HG03064 (cell line): ENCODE measurements around the gene SPRR5.

ENCODE experiments used
- ATAC-seq: cut with Tn5 transposase; IDR thresholded peaks from one replicate; pipeline ENCODE4 v1.9.1; 2021; ENCODE audit warnings: low read depth; ENCODE audit not compliant: unreplicated experiment

SPRR5 gene

GRCh38 chr1:152981146-152981871 is 34.3 kb downstream of the SPRR5 start:
- ATAC-seq, result no peak

- ATAC-seq, result no peak
Observed at GRCh38 chr1:152982076-152982475, 35.1 kb downstream of the SPRR5 start.

- no peak for ATAC-seq
Observed at GRCh38 chr1:152983234-152983633, 36.2 kb downstream of the SPRR5 start.

- ATAC-seq, result no peak
Observed at GRCh38 chr1:152983743-152984142, 36.7 kb downstream of the SPRR5 start, which contains the start of gene SPRR1A. SPRR1A (plus strand) TSS chr1:152984081; CDS start chr1:152985231, 1,150 bp downstream.

- ATAC-seq, result no peak
Observed at GRCh38 chr1:152986578-152986977, 39.6 kb downstream of the SPRR5 start.

- ATAC-seq, result no peak
Observed at GRCh38 chr1:152993186-152993585, 46.2 kb downstream of the SPRR5 start.

- ATAC-seq, result no peak
Observed at GRCh38 chr1:152995842-152996241, 48.8 kb downstream of the SPRR5 start.

GRCh38 chr1:152996633-152997400 is 49.8 kb downstream of the SPRR5 start:
- ATAC-seq, result no peak

- ATAC-seq, result no peak
Observed at GRCh38 chr1:152997901-152998300, 50.9 kb downstream of the SPRR5 start.

GRCh38 chr1:152998476-152998875 is 51.5 kb downstream of the SPRR5 start:
- no peak for ATAC-seq
